Stimulated activated memory B cell treated with anti-CD40 and anti-IgM and Interleukin-4, amounts not matched to agents 10 μg/mL and 1 μg/mL and 100 μg/mL, for 72 hours (primary cell): ENCODE measurements around the gene MUC4.
"Not testable (repeated sequence)": the region's sequence is repeated elsewhere in the genome, so short reads cannot be mapped to it uniquely, and the experiment has no call there.

ENCODE experiments used
- ATAC-seq: fragments of 150-1000 bp; cut with Tn5 transposase; 2 replicates; pipeline ENCODE4 v1.10.0; 2021
- H3K27ac Mint-ChIP-seq: one replicate; pipeline ENCODE4 v1.8.0; 2022; ENCODE audit warnings: mild to moderate bottlenecking, mixed read lengths
- H3K27me3 Mint-ChIP-seq: one replicate; pipeline ENCODE4 v1.8.0; 2022; ENCODE audit warnings: mixed read lengths
- H3K36me3 Mint-ChIP-seq: one replicate; pipeline ENCODE4 v1.8.0; 2022; ENCODE audit warnings: mixed read lengths
- H3K4me1 Mint-ChIP-seq: one replicate; pipeline ENCODE4 v1.8.0; 2022; ENCODE audit warnings: mixed read lengths
- H3K4me3 Mint-ChIP-seq: one replicate; pipeline ENCODE4 v1.8.0; 2022; ENCODE audit warnings: mild to moderate bottlenecking, moderate library complexity, mixed read lengths
- H3K9me3 Mint-ChIP-seq: one replicate; pipeline ENCODE4 v1.8.0; 2022; ENCODE audit warnings: mixed read lengths

The MUC4 gene

GRCh38 chr3:195822131-195822696 lies 10.5 kb upstream of the MUC4 start:
- peaks cover 77% of the 10 kb centered on the region for H3K27me3 Mint-ChIP-seq

GRCh38 chr3:195821403-195822130 lies 9.8 kb upstream of the MUC4 start:
- Mint-ChIP-seq H3K4me1 (no peaks in the 10 kb centered on the region), H3K36me3 (no peaks in the 10 kb centered on the region), H3K27me3 (peaks cover 78% of the 10 kb centered on the region), H3K9me3 (no peaks in the 10 kb centered on the region), H3K4me3 (no peak overlapping the region), H3K27ac (no peak overlapping the region)
- ATAC-seq, result no peak

More at GRCh38 chr3:195822131-195822696, 10.5 kb upstream of the MUC4 start:
- Mint-ChIP-seq H3K4me1 (no peaks in the 10 kb centered on the region), H3K4me3 (no peak overlapping the region), H3K27ac (no peak overlapping the region), H3K36me3 (no peaks in the 10 kb centered on the region), H3K9me3 (no peaks in the 10 kb centered on the region)
- no peak for ATAC-seq

DNA sequence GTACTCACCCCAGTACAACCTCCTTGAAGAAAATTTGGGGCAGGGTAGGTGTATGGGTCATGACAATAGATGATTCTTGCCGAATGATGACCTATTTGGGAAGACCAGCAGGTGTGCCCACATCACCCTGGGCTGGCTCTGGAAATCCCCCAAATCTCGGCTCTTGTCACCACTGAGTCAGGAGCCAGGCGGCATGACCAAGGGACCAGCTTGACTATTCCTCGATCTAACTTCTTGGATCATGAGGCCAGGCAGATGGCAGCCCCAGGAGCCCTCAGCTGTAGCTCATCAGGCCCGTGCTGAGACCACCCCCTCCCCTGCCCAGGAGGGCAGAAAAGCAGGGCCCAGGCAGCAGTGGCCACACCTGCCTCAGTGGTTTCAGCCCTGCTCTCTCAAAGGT lies 9.2 kb upstream of the MUC4 start:
- Mint-ChIP-seq H3K9me3 (no peaks in the 10 kb centered on the region), H3K4me3 (no peak overlapping the region), H3K27ac (no peak overlapping the region), H3K36me3 (no peaks in the 10 kb centered on the region), H3K4me1 (no peaks in the 10 kb centered on the region), H3K27me3 (peaks cover 76% of the 10 kb centered on the region)
- peak; percentile 43 for ATAC-seq

- Mint-ChIP-seq H3K36me3 (no peaks in the 10 kb centered on the region), H3K9me3 (no peaks in the 10 kb centered on the region), H3K27me3 (peaks cover 68% of the 10 kb centered on the region), H3K27ac (no peak overlapping the region), H3K4me1 (no peaks in the 10 kb centered on the region), H3K4me3 (no peak overlapping the region)
- ATAC-seq, result no peak
Observed at GRCh38 chr3:195820186-195820585, 8.5 kb upstream of the MUC4 start.

DNA sequence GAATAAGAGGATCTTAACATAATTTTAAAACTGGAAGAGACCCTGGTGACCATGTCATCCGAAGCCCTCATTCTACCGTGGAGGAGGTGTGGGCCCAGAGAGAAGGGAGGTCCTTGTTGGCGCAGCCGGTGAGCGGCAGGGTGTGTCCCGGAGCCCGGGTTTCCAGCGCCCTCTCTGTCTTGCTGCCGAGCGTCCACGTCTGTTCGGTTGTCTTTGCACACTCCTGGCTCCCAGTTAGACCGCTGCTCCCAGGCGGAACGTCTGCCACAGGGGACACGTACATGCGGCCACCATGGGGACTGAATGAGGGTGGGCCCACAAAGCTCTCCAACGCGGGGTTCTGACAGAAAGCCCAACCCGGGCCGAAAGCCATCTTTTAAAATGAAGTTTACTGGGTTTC lies 6.6 kb upstream of the MUC4 start:
- no peaks in the 10 kb centered on the region for H3K4me1 Mint-ChIP-seq
- no peaks in the 10 kb centered on the region for H3K36me3 Mint-ChIP-seq
- ATAC-seq, result no peak
- no peak overlapping the region for H3K27ac Mint-ChIP-seq
- H3K27me3 Mint-ChIP-seq, result peaks cover 65% of the 10 kb centered on the region
- no peak overlapping the region for H3K4me3 Mint-ChIP-seq
- no peaks in the 10 kb centered on the region for H3K9me3 Mint-ChIP-seq

- no peak overlapping the region for H3K27ac Mint-ChIP-seq
- ATAC-seq, result no peak
- H3K36me3 Mint-ChIP-seq, result no peaks in the 10 kb centered on the region
- peaks cover 61% of the 10 kb centered on the region for H3K27me3 Mint-ChIP-seq
- no peaks in the 10 kb centered on the region for H3K9me3 Mint-ChIP-seq
- no peaks in the 10 kb centered on the region for H3K4me1 Mint-ChIP-seq
- no peak overlapping the region for H3K4me3 Mint-ChIP-seq
Observed at GRCh38 chr3:195817578-195818135, 5.9 kb upstream of the MUC4 start.

GRCh38 chr3:195816276-195816913 lies 4.7 kb upstream of the MUC4 start:
- not testable (repeated sequence) for ATAC-seq, H3K4me3 Mint-ChIP-seq, H3K36me3 Mint-ChIP-seq, H3K27ac Mint-ChIP-seq, H3K4me1 Mint-ChIP-seq, H3K9me3 Mint-ChIP-seq
- H3K27me3 Mint-ChIP-seq, result peaks cover 61% of the 10 kb centered on the region

DNA sequence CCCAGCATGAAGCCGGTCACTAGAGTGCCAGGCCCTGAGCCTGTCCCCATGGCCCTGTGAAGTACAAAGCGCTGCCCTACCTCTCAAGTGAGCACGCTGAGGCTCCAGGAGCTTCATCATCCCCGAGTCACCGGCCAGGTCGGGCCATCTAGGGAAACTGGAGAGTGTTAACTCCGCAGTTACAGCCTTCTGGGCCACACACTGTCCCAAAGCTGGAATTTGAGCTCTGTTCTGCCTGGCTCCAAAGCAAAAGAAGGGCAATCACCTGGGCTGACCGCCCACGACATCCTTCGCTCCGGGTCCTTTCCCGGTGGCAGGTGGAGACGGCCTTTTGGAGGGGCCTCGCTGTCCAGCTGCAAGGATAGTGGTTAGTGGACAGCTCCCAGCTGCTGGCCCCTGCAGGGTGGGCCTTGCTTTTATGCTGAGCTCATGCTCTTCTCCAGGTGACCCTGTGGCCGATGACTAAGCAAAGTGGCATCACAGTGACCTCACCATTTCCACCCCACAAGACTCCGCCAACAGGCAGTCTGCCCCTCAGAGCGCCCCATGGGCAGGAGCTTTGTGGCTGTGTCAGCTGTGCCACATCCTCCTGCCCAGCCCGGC lies 3.5 kb upstream of the MUC4 start:
- peaks cover 61% of the 10 kb centered on the region for H3K27me3 Mint-ChIP-seq
- H3K4me1 Mint-ChIP-seq, result no peaks in the 10 kb centered on the region
- H3K36me3 Mint-ChIP-seq, result no peaks in the 10 kb centered on the region
- H3K4me3 Mint-ChIP-seq, result no peak overlapping the region
- no peaks in the 10 kb centered on the region for H3K9me3 Mint-ChIP-seq
- peak; percentile 6 for ATAC-seq
- no peak overlapping the region for H3K27ac Mint-ChIP-seq

DNA sequence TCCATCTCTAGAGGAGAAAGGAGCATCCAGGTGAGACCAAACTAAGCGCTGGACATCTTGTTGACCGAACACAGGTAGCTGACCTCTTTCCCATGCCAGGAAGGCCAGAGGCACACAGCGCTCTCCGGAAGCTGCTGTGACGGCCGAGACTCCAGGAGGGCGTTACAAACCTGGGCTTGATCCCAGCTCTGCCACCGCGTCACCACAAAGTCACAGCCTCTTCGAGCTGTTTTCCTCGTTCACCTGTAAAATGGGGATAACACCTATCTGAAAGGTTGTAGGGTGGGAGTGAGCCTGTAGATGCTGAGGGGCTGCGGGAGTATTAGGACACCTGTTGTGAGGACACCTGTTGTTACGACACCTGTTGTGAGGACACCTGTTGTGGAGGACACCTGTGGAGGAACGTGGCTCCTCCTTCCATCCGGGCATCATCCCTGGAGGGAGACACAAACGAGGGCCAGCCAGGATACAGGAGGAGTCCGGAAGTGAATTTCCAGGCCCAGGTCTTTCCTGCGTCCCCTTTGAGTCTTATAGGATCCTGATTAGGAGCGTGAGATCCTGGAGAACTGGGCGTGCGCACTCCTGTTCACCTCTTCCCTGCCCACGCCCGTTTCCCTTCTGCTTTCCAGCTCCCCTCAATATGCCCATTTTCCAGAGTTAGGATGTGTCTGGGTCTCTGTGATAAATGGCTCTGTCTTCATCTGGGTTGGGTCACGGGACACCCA lies 2.3 kb upstream of the MUC4 start:
- Mint-ChIP-seq H3K9me3 (no peaks in the 10 kb centered on the region), H3K4me3 (no peak overlapping the region), H3K27ac (no peak overlapping the region)

GRCh38 chr3:195812366-195812765 lies 637 bp upstream of the MUC4 start:
- ATAC-seq, result no peak
- H3K27ac Mint-ChIP-seq, result no peak overlapping the region
- H3K27me3 Mint-ChIP-seq, result peaks cover 67% of the 10 kb centered on the region
- no peaks in the 10 kb centered on the region for H3K36me3 Mint-ChIP-seq
- H3K4me3 Mint-ChIP-seq, result no peak overlapping the region
- no peaks in the 10 kb centered on the region for H3K9me3 Mint-ChIP-seq
- peaks cover 6% of the 10 kb centered on the region for H3K4me1 Mint-ChIP-seq

More for the DNA sequence above, 2.3 kb upstream of the MUC4 start:
- H3K36me3 Mint-ChIP-seq, result no peaks in the 10 kb centered on the region
- no peak for ATAC-seq
- peaks cover 63% of the 10 kb centered on the region for H3K27me3 Mint-ChIP-seq
- no peaks in the 10 kb centered on the region for H3K4me1 Mint-ChIP-seq

GRCh38 chr3:195810455-195810845 lies 1.3 kb downstream of the MUC4 start:
- Mint-ChIP-seq H3K27ac (no peak overlapping the region), H3K4me1 (peaks cover 6% of the 10 kb centered on the region), H3K4me3 (no peak overlapping the region), H3K9me3 (no peaks in the 10 kb centered on the region), H3K27me3 (peaks cover 70% of the 10 kb centered on the region), H3K36me3 (no peaks in the 10 kb centered on the region)
- ATAC-seq, result no peak

DNA sequence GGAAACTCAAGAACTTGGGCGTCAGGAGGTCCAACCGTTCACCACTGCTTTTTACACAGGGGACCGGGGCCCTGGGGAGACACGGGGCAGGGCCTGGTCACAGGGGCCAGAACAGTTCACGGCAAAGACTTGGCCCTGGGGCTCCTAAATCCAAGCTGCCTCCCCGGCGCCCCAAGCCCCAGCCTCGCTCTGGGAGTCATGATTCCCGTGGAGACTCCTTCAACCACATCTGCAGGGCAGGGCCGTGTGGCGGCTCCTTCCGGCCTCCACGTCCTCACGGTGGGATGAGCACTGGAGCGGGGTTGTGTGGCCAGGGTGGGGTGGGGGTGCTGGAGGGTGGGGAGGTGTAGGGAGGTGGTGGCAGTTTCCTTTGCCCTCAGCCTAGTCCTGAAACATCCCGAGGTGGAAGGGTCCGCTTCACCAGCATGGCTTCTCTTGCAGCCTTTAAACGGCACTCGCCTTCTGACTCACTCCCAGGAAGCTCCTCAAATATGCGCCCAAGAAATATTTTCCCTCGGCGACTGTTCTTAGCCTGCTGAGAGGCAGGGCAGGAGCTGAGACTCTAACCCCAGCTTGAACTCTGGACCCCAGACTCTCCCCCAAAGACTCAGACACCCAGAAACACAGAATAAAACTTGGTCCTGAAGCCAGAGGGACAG lies 1.8 kb downstream of the MUC4 start:
- ATAC-seq, result no peak
- H3K36me3 Mint-ChIP-seq, result no peaks in the 10 kb centered on the region
- H3K9me3 Mint-ChIP-seq, result no peaks in the 10 kb centered on the region

DNA sequence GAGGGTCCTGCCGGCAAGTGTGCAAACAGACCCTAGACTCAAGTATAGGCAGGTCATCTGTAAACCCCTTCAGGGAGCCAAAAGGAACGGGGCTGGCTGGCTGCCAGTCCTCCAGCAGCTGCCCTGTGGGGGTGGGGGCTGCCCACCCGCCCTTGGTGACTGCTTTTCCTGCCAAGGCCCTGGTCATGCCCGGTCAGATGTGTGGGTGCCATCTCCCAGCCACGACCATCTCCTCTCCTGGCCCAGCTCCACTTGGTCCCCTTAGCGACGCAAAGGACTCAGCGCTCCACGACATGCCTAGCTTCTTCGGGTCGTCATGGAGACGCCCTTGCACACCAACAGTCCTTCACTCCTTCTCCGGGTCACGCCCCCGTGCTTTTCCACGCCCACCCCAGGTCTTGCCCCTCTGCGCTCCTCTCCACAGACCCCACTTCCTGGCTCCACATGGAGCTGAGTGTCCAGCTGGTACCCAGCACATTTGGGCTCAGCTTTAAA lies 2.4 kb downstream of the MUC4 start:
- no peaks in the 10 kb centered on the region for H3K36me3 Mint-ChIP-seq
- no peak overlapping the region for H3K27ac Mint-ChIP-seq
- ATAC-seq, result no peak
- peaks cover 6% of the 10 kb centered on the region for H3K4me1 Mint-ChIP-seq
- H3K9me3 Mint-ChIP-seq, result no peaks in the 10 kb centered on the region
- H3K27me3 Mint-ChIP-seq, result peaks cover 79% of the 10 kb centered on the region
- no peak overlapping the region for H3K4me3 Mint-ChIP-seq

More for the DNA sequence above, 1.8 kb downstream of the MUC4 start:
- H3K27ac Mint-ChIP-seq, result no peak overlapping the region
- no peak overlapping the region for H3K4me3 Mint-ChIP-seq
- H3K27me3 Mint-ChIP-seq, result peaks cover 76% of the 10 kb centered on the region
- H3K4me1 Mint-ChIP-seq, result peaks cover 6% of the 10 kb centered on the region

DNA sequence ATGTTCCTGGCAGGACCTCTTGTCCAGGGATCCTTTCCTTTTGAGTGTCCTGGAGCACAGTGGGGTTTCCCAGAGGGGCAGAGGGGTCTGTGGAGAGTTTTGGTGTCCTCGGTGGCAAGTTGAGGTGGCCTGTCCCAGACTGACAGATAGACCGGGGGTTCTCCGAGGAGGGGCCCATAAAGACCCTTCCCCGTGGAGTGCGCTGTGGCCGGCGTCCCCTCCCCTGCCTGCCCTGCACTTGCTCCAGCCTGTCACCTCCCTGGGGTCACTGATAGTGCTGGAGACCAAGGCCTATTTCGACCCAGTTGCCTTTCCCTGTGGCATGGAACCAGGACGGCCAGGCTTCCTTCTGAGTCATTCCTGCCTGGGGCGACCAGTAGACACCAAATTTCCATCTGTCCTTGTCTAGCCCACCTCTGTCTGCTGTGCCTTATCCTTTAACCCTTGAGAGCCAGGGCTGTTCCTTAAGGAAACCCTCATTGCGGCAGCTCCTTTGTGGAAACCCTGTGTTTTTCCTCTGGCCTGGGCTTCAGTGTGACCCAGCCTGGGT lies 2.9 kb downstream of the MUC4 start:
- Mint-ChIP-seq H3K27me3 (peaks cover 79% of the 10 kb centered on the region), H3K9me3 (no peaks in the 10 kb centered on the region), H3K4me1 (peaks cover 6% of the 10 kb centered on the region), H3K36me3 (no peaks in the 10 kb centered on the region), H3K4me3 (no peak overlapping the region), H3K27ac (no peak overlapping the region)
- no peak for ATAC-seq
